Activated CD8-positive, alpha-beta T cell treated with anti-CD3 and anti-CD28 coated beads for 36 hours (primary cell): ENCODE measurements around the gene NEURL2. TPM values are rescaled to one million over a fixed set of nuclear protein-coding genes. Genes with fewer than 3 reads are reported as not detected.
"Not testable (repeated sequence)": the region's sequence is repeated elsewhere in the genome, so short reads cannot be mapped to it uniquely, and the experiment has no call there.

ENCODE experiments used
- ATAC-seq: fragments of 200-7000 bp; cut with Tn5 transposase; one replicate; pipeline ENCODE4 v1.10.0; 2021; ENCODE audit warnings: mild to moderate bottlenecking, moderate library complexity
- CTCF ChIA-PET: fragments of 350-600 bp; sonication (Branson Sonifier 250); formaldehyde crosslinking; loops from one replicate; lab custom pipeline; 2021; ENCODE audit warnings: antibody characterized with exemption; lab: Charles Lee
- POLR2A ChIA-PET: fragments of 350-600 bp; sonication (Branson Sonifier 250); formaldehyde crosslinking; loops from one replicate; lab custom pipeline; 2021; ENCODE audit warnings: antibody characterized with exemption; lab: Charles Lee
- DNase-seq: peaks from one replicate; pipeline ENCODE4 v3.0.0-alpha.2; 2020
- H3K27ac Mint-ChIP-seq: one replicate; pipeline ENCODE4 v1.8.0; 2021; ENCODE audit warnings: mild to moderate bottlenecking, mixed read lengths
- H3K27me3 Mint-ChIP-seq: one replicate; pipeline ENCODE4 v1.8.0; 2021; ENCODE audit warnings: mixed read lengths
- H3K36me3 Mint-ChIP-seq: one replicate; pipeline ENCODE4 v1.8.0; 2021; ENCODE audit warnings: low read depth, mixed read lengths
- H3K4me1 Mint-ChIP-seq: one replicate; pipeline ENCODE4 v1.8.0; 2021; ENCODE audit warnings: low read depth, mixed read lengths
- H3K4me3 Mint-ChIP-seq: one replicate; pipeline ENCODE4 v1.8.0; 2021; ENCODE audit warnings: mild to moderate bottlenecking, moderate library complexity, mixed read lengths
- H3K9me3 Mint-ChIP-seq: one replicate; pipeline ENCODE4 v1.8.0; 2021; ENCODE audit warnings: mixed read lengths
- intact Hi-C: fragments of 100-400 bp; cut with micrococcal nuclease; formaldehyde crosslinking; loops from one replicate; pipeline ENCODE4 v1.10.0; 2022
- total RNA-seq, 2 experiments: library from RNA; stranded (reverse); gene quantifications; one replicate each; pipeline ENCODE4 v1.2.3, GENCODE V29; 2021
- TF ChIP-seq, protein P1 (sequence below): fragments of 200-600 bp; IDR thresholded peaks from one replicate; pipeline ENCODE4 v1.8.0; 2022; ENCODE audit warnings: antibody characterized with exemption, mild to moderate bottlenecking

The NEURL2 gene
- total RNA-seq, 2 experiments from 2014 or later: 2.4 to 2.9 TPM

DNA sequence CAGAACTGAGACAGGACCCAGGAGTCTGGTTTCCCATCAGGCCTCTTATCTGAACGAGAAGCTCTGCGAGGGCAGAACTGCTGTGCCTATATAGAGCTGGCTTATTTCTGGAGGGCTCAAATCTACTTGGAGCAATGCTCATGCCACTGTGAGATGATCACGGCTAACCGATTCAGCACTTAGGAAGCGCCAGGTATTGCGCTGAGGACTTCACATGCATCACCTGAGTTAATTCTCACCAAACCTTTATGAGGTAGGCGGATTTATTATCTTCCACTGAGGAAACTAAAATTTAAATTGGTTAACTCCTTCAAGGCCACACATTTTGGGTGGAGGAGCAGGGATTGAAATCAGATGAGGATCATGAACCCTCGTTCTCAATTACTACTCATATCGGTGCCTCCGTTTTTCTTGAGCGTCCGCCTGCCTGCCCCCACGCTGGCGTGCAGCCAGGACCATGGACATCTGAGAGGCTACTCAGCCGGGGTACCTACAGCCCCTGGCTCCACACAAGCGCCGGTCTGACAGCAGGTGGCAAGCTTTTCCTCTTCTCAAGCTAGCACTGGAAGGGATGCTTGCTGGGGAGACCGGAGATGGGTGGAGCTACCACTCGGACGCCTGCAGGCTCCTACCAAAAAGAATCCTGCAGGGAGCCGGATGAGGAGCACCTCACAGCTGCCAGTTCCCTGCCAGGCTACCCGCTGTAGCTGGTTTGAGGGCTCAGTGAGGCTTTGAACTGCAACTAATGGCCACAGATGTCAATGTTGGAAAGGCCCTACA, 42.4 kb upstream of the NEURL2 start:
- H3K27ac Mint-ChIP-seq: peak overlapping the region; percentile 96
- H3K9me3 Mint-ChIP-seq: no peaks in the 10 kb centered on the region
- intact Hi-C loops: loop anchor here (2.0 to 10.0 kb wide), 2 partner anchors 49 to 109 kb away; partner anchors contain the start of gene TNNC2
- peaks cover 21% of the 10 kb centered on the region for H3K4me1 Mint-ChIP-seq
- no peaks in the 10 kb centered on the region for H3K27me3 Mint-ChIP-seq
- peak; percentile 76 for DNase-seq
- TF ChIP-seq, protein P1, sequence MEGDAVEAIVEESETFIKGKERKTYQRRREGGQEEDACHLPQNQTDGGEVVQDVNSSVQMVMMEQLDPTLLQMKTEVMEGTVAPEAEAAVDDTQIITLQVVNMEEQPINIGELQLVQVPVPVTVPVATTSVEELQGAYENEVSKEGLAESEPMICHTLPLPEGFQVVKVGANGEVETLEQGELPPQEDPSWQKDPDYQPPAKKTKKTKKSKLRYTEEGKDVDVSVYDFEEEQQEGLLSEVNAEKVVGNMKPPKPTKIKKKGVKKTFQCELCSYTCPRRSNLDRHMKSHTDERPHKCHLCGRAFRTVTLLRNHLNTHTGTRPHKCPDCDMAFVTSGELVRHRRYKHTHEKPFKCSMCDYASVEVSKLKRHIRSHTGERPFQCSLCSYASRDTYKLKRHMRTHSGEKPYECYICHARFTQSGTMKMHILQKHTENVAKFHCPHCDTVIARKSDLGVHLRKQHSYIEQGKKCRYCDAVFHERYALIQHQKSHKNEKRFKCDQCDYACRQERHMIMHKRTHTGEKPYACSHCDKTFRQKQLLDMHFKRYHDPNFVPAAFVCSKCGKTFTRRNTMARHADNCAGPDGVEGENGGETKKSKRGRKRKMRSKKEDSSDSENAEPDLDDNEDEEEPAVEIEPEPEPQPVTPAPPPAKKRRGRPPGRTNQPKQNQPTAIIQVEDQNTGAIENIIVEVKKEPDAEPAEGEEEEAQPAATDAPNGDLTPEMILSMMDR: peak; percentile 25
- peaks cover 10% of the 10 kb centered on the region for H3K36me3 Mint-ChIP-seq
- peak; percentile 19 for ATAC-seq
- CTCF ChIA-PET: interaction anchor here (0.7 to 9.3 kb wide), 13 partner anchors 11 to 134 kb away, joined by 3 to 74 read pairs (median 4); partner anchors contain the start of genes NEURL2 and ZSWIM1
- POLR2A ChIA-PET: interaction anchor here (0.9 to 8.9 kb wide), 14 partner anchors 9 to 95 kb away, joined by 3 to 119 read pairs (median 13); partner anchors contain the start of genes CTSA, NEURL2, PLTP and ZNF335
- H3K4me3 Mint-ChIP-seq: peak overlapping the region; percentile 95

DNA sequence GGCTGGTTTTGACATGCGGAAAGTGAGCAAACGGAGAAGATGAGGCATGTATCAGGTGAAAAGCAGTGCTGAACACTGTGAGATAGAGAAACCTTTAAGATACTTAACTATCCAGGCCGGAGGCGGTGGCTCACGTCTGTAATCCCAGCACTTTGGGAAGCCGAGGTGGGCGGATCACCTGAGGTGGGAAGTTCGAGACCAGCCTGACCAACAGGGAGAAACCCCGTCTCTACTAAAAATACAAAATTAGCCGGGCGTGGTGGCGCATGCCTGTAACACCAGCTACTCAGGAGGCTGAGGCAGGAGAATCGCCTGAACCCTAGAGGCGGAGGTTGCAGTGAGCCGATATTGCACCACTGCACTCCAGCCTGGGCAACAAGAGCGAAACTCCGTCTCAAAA, 40.7 kb upstream of the NEURL2 start:
- ATAC-seq, CTCF ChIA-PET: not testable (repeated sequence)

GRCh38 chr20:45927071-45927878, 36.3 kb upstream of the NEURL2 start:
- intact Hi-C loops: no loop called here
- H3K4me3 Mint-ChIP-seq: no peak overlapping the region

More for the DNA sequence above, 40.7 kb upstream of the NEURL2 start:
- H3K36me3 Mint-ChIP-seq, H3K9me3 Mint-ChIP-seq, H3K27ac Mint-ChIP-seq, DNase-seq, H3K4me1 Mint-ChIP-seq, H3K27me3 Mint-ChIP-seq, H3K4me3 Mint-ChIP-seq: not testable (repeated sequence)
- POLR2A ChIA-PET: interaction anchor here (1.3 kb wide), 1 partner anchor 39 kb away, joined by 3 read pairs; no protein-coding TSS in a partner anchor
- intact Hi-C loops: loop anchor here (10.0 kb wide), 1 partner anchor 107 kb away; the partner anchor contains the start of gene TNNC2

GRCh38 chr20:45926731-45927070, 35.7 kb upstream of the NEURL2 start:
- Mint-ChIP-seq H3K9me3 (no peaks in the 10 kb centered on the region), H3K4me1 (peaks cover 2% of the 10 kb centered on the region), H3K27me3 (peaks cover under 1% of the 10 kb centered on the region), H3K27ac (no peak overlapping the region), H3K4me3 (no peak overlapping the region), H3K36me3 (no peaks in the 10 kb centered on the region)
- CTCF ChIA-PET: interaction anchor here (1.3 to 1.5 kb wide), 3 partner anchors 11 to 102 kb away, joined by 4 to 5 read pairs (median 4); no protein-coding TSS in a partner anchor
- TF ChIP-seq, protein P1: no peak
- POLR2A ChIA-PET: interaction anchor here (0.9 to 1.5 kb wide), 2 partner anchors 8 to 11 kb away, joined by 3 to 5 read pairs; partner anchors contain the start of gene PCIF1
- no peak for DNase-seq
- ATAC-seq: no peak
- intact Hi-C loops: no loop called here

More at GRCh38 chr20:45927071-45927878, 36.3 kb upstream of the NEURL2 start:
- no peak for DNase-seq
- TF ChIP-seq, protein P1: no peak
- Mint-ChIP-seq H3K27me3 (no peaks in the 10 kb centered on the region), H3K4me1 (no peaks in the 10 kb centered on the region), H3K27ac (no peak overlapping the region), H3K9me3 (no peaks in the 10 kb centered on the region), H3K36me3 (no peaks in the 10 kb centered on the region)
- ChIA-PET POLR2A (interaction anchor here (0.8 kb wide), 1 partner anchor 19 kb away, joined by 3 read pairs; no protein-coding TSS in a partner anchor), CTCF (interaction anchor here (1.3 kb wide), 3 partner anchors 42 to 128 kb away, joined by 4 to 6 read pairs (median 4); no protein-coding TSS in a partner anchor)
- ATAC-seq: no peak
